A549 (cell line): ENCODE data around the gene GMPR. TPM values are rescaled to one million over a fixed set of nuclear protein-coding genes. Genes with fewer than 3 reads are reported as not detected.
A peak's percentile ranks its signal among the peaks of the same experiment; 100 is the strongest.

Experiments used
- ATAC-seq, 2 experiments: fragments of 200-7000 bp in 1 of 2; fragments of >200 bp in 1 of 2; cut with Nextera tagmentation in 1 of 2; cut with Tn5 transposase in 1 of 2; 3 replicates each; pipeline versions ENCODE4 v1.8.0 to v1.9.1; 2018 to 2020; ENCODE audit warnings: mild to moderate bottlenecking in 1 of 2, moderate library complexity in 1 of 2
- CTCF ChIA-PET: fragments of 300-600 bp; sonication (Branson Sonifier 250); formaldehyde crosslinking; extraction: SDS; loops from one replicate; lab custom pipeline; 2021; ENCODE audit warnings: antibody characterized with exemption, inconsistent platforms; lab: Yijun Ruan, JAX
- POLR2A ChIA-PET: fragments of 350-600 bp; formaldehyde crosslinking; extraction: SDS; loops from one replicate; lab custom pipeline; 2021; ENCODE audit warnings: antibody characterized with exemption, inconsistent platforms; lab: Yijun Ruan, JAX
- DNase-seq, 2 experiments: peaks; one replicate each; pipeline versions ENCODE4 v3.0.0 to v3.0.0-alpha.2; 2011 to 2016; ENCODE audit warnings: low read depth in 1 of 2, low spot score in 1 of 2
- FAIRE-seq: peaks from 2 replicates; lab custom pipeline; 2011; peaks lifted over from hg19 to GRCh38; lab: Jason Lieb, UNC
- H3K27ac ChIP-seq, 2 experiments: fragments of >200 bp; sonication (Bioruptor Twin); formaldehyde crosslinking; 3 replicates each; pipeline ENCODE4 v1.5.1; 2016 to 2017
- H3K4me1 ChIP-seq: fragments of >200 bp; sonication (Bioruptor Twin); formaldehyde crosslinking; 3 replicates; pipeline ENCODE4 v1.6.1; 2016
- H3K4me2 ChIP-seq: fragments of >200 bp; sonication (Bioruptor Twin); formaldehyde crosslinking; 3 replicates; pipeline ENCODE4 v1.6.1; 2016
- H3K4me3 ChIP-seq: fragments of >200 bp; sonication (Bioruptor Twin); formaldehyde crosslinking; 3 replicates; pipeline ENCODE4 v1.5.1; 2016
- H3K9me3 ChIP-seq: fragments of >200 bp; sonication (Bioruptor Twin); formaldehyde crosslinking; 3 replicates; pipeline ENCODE4 v1.6.1; 2016
- CEBPB ChIP-seq, 2 experiments: fragments of >200 bp in 1 of 2; sonication (Bioruptor Twin) in 1 of 2; formaldehyde crosslinking in 1 of 2; IDR thresholded peaks; 2 replicates each; pipeline ENCODE4 v1.6.1; 2012 to 2016
- ESRRA ChIP-seq: fragments of 150-350 bp; IDR thresholded peaks from 2 replicates; pipeline ENCODE4 v1.6.1; 2014; ENCODE audit warnings: mild to moderate bottlenecking, low read length, borderline replicate concordance
- GATA3 ChIP-seq: IDR thresholded peaks from 2 replicates; pipeline ENCODE4 v1.6.1; 2012; ENCODE audit warnings: borderline replicate concordance
- HDAC2 ChIP-seq: fragments of 200-600 bp; sonication (generic); IDR thresholded peaks from 2 replicates; pipeline ENCODE4 v1.6.1; 2016
- HOXB13 ChIP-seq: fragments of 250-450 bp; sonication (Bioruptor Pico); IDR thresholded peaks from 2 replicates; pipeline ENCODE4 v1.5.0; 2020; ENCODE audit warnings: low read depth, mild to moderate bottlenecking, moderate library complexity
- JUNB ChIP-seq: fragments of >200 bp; sonication (Bioruptor Twin); formaldehyde crosslinking; IDR thresholded peaks from 2 replicates; pipeline ENCODE4 v1.6.1; 2016
- KDM5A ChIP-seq: fragments of 200-600 bp; sonication (generic); IDR thresholded peaks from 2 replicates; pipeline ENCODE4 v1.6.1; 2016; ENCODE audit warnings: antibody characterized with exemption, mild to moderate bottlenecking
- MAFK ChIP-seq: fragments of 450-650 bp; IDR thresholded peaks from 2 replicates; pipeline ENCODE4 v1.6.1; 2014; ENCODE audit not compliant: partially characterized antibody
- MAZ ChIP-seq: fragments of 150-350 bp; IDR thresholded peaks from 2 replicates; pipeline ENCODE4 v1.6.1; 2014; ENCODE audit warnings: antibody characterized with exemption, low read depth, low read length, borderline replicate concordance
- NPAS2 ChIP-seq: fragments of 250-450 bp; sonication (Bioruptor Pico); IDR thresholded peaks from 2 replicates; pipeline ENCODE4 v1.8.0; 2022; ENCODE audit warnings: mild to moderate bottlenecking, moderate library complexity, borderline replicate concordance
- PHF8 ChIP-seq: fragments of 200-600 bp; sonication (generic); IDR thresholded peaks from 2 replicates; pipeline ENCODE4 v1.6.1; 2016; ENCODE audit warnings: low read depth, mild to moderate bottlenecking, antibody characterized with exemption, moderate library complexity, borderline replicate concordance
- RARB ChIP-seq: fragments of 250-450 bp; sonication (Bioruptor Pico); IDR thresholded peaks from 2 replicates; pipeline ENCODE4 v1.8.0; 2021; ENCODE audit warnings: mild to moderate bottlenecking, moderate library complexity
- RCOR1 ChIP-seq: fragments of 150-350 bp; IDR thresholded peaks from 2 replicates; pipeline ENCODE4 v1.6.1; 2014; ENCODE audit warnings: antibody characterized with exemption, low read length, low read depth
- RNF2 ChIP-seq: fragments of 200-600 bp; sonication (generic); IDR thresholded peaks from 2 replicates; pipeline ENCODE4 v1.6.1; 2016; ENCODE audit warnings: low read depth, mild to moderate bottlenecking, antibody characterized with exemption, moderate library complexity, borderline replicate concordance
- SREBF2 ChIP-seq: fragments of 450-650 bp; IDR thresholded peaks from 2 replicates; pipeline ENCODE4 v1.6.1; 2014; ENCODE audit warnings: mild to moderate bottlenecking, moderate library complexity
- TP53 ChIP-seq: fragments of 250-450 bp; sonication (Bioruptor Pico); IDR thresholded peaks from 2 replicates; pipeline ENCODE4 v1.5.0; 2021; ENCODE audit warnings: mild to moderate bottlenecking, moderate library complexity
- ZFP36 ChIP-seq: fragments of 450-650 bp; IDR thresholded peaks from 2 replicates; pipeline ENCODE4 v1.6.1; 2014; ENCODE audit warnings: borderline replicate concordance; ENCODE audit not compliant: partially characterized antibody
- ZSCAN20 ChIP-seq: fragments of 250-450 bp; sonication (Bioruptor Pico); IDR thresholded peaks from 2 replicates; pipeline ENCODE4 v1.8.0; 2022; ENCODE audit warnings: mild to moderate bottlenecking, moderate library complexity
- WGBS: methylation state at CpG from one replicate; pipeline ENCODE4 v1.1.6; 2017; ENCODE audit errors: missing lambda C conversion rate; 5-methylcytosine and 5-hydroxymethylcytosine counted together
- polyA plus RNA-seq, 4 experiments: library from polyadenylated mRNA; depleted of rRNA in 3 of 4; stranded (reverse); fragments of >200 nt; fragmentation: RNase III in 1 of 4; extraction: RNeasy Plus Mini Kit Qiagen cat#74134 plus additional on column Dnase treatment in 1 of 4; gene quantifications; 2 replicates in 3 of 4; 3 replicates in 1 of 4; pipeline ENCODE4 v1.2.3, GENCODE V29; 2011 to 2017
- TF ChIP-seq, protein P1 (sequence below): fragments of 250-450 bp; sonication (Bioruptor Pico); IDR thresholded peaks from 2 replicates; pipeline ENCODE4 v1.5.0; 2020; ENCODE audit warnings: low read depth, mild to moderate bottlenecking, moderate library complexity
- TF ChIP-seq, protein P2 (sequence below): IDR thresholded peaks from 2 replicates; pipeline ENCODE4 v1.6.1; 2012; ENCODE audit warnings: low read depth, borderline replicate concordance
- TF ChIP-seq, protein P3 (sequence below): IDR thresholded peaks from 2 replicates; pipeline ENCODE4 v1.6.1; 2012
- TF ChIP-seq, protein P4 (sequence below): fragments of 150-350 bp; IDR thresholded peaks from 2 replicates; pipeline ENCODE4 v1.6.1; 2014; ENCODE audit warnings: low read depth, mild to moderate bottlenecking, low read length

GMPR gene
- polyA plus RNA-seq, 2 of the 4 experiments (the other 2 are of a cell fraction), result 0.23 to 0.34 TPM

DNA sequence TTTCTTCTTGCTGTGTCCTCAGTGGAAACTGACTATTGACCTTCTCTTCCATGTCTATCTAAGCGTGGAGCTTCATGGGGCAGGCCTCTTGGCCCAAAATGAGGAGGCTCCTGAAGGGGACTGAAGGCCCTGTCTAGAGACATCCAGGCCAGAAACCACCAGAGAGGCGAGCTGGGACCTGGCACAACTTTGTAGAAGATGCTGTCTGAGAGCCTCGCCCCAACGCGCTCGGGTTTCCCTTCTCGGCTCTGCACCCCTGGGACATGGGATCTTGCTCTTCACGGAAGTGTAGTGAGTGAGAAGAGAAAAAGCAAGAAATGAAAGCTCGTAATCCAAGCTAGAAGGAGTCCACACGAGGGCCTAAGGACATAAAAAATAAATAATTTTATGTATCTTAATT, 96.8 kb downstream of the GMPR start:
- TF ChIP-seq HDAC2 (no peak), CEBPB (IDR thresholded peaks at IDR 0.05) (no peak)
- POLR2A ChIA-PET, result no interaction called here
- peak overlapping the region; percentile 38 to 76; a peak in 5 of 6 replicates for H3K27ac ChIP-seq
- CTCF ChIA-PET, result interaction anchor here (1.2 to 6.4 kb wide), 3 partner anchors 10 to 428 kb away, joined by 3 to 46 read pairs (median 19); no protein-coding TSS in a partner anchor
- H3K9me3 ChIP-seq, result no peaks in the 10 kb centered on the region
- H3K4me3 ChIP-seq, result no peak overlapping the region
- H3K4me1 ChIP-seq, result peaks cover 60% of the 10 kb centered on the region
- ATAC-seq (no peak), FAIRE-seq (no peak), DNase-seq (no peak)
- H3K4me2 ChIP-seq, result peak overlapping the region; percentile 34
- WGBS, result 84% methylated on average over 10 of the region's 10 CpGs

DNA sequence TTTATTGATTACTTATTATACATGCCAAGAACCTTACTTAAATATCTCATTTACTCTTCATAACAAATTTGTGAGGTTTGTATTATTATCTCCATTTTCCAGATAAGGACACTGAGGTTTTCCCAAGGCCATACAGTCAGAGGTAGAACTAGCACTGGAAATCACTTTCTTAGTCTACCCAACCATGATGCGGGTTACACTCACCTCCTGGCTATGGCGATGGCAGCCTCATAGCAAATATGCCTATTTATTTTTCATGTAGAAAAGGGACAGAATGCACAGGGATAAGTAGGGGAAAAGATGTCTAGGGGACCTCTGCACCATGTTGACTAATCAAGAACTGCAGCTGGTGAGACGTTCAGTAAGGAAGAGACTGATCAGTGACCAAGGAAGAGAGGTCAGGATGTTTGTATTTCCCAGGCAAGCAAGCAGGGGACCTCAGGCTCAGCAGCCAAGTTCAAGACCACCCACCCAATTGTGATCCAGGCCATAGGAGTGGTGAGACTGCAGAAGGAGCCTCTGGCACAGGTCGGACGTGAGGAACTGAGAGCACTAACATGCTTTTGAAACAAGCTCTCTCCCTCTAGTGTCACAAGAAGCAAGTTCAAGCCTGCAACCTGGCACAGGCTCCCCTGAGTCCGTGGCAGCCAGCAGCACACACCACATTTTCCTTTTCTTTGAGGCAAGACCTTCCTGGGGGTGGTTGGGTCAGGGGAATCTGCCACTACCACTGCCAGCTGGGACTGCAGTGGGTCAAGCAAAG, 97.8 kb downstream of the GMPR start:
- Histone ChIP-seq H3K4me1 (peaks cover 60% of the 10 kb centered on the region), H3K4me3 (no peak overlapping the region), H3K4me2 (no peak overlapping the region), H3K27ac (0 out of 6 replicates have a peak overlapping the region, but pooled peaks of 1 of the 2 experiments have one; percentile 17)
- POLR2A ChIA-PET, result no interaction called here
- ATAC-seq (no peak), FAIRE-seq (no peak)
- TF ChIP-seq, protein P1, sequence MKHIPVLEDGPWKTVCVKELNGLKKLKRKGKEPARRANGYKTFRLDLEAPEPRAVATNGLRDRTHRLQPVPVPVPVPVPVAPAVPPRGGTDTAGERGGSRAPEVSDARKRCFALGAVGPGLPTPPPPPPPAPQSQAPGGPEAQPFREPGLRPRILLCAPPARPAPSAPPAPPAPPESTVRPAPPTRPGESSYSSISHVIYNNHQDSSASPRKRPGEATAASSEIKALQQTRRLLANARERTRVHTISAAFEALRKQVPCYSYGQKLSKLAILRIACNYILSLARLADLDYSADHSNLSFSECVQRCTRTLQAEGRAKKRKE (CRISPR knock-in tag), result no peak
- no peak for TF ChIP-seq KDM5A
- no peak for TF ChIP-seq HOXB13 (CRISPR knock-in tag)
- TF ChIP-seq NPAS2 (CRISPR knock-in tag), result no peak
- TF ChIP-seq RNF2, result no peak
- TF ChIP-seq TP53 (CRISPR knock-in tag), result no peak
- TF ChIP-seq, protein P2, sequence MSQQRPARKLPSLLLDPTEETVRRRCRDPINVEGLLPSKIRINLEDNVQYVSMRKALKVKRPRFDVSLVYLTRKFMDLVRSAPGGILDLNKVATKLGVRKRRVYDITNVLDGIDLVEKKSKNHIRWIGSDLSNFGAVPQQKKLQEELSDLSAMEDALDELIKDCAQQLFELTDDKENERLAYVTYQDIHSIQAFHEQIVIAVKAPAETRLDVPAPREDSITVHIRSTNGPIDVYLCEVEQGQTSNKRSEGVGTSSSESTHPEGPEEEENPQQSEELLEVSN, result no peak
- TF ChIP-seq SREBF2, result no peak
- no peak for TF ChIP-seq GATA3
- TF ChIP-seq PHF8, result no peak
- TF ChIP-seq, protein P3, sequence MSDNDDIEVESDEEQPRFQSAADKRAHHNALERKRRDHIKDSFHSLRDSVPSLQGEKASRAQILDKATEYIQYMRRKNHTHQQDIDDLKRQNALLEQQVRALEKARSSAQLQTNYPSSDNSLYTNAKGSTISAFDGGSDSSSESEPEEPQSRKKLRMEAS, result no peak
- TF ChIP-seq RARB (CRISPR knock-in tag), result no peak
- TF ChIP-seq ZFP36, result no peak
- TF ChIP-seq, all 56 proteins: peak for 0
- no peaks in the 10 kb centered on the region for H3K9me3 ChIP-seq
- DNase-seq, result no peak
- 95% methylated on average over 6 of the region's 6 CpGs for WGBS
- CTCF ChIA-PET, result interaction anchor here (6.4 kb wide), 1 partner anchor 74 kb away, joined by 46 read pairs; no protein-coding TSS in a partner anchor

DNA sequence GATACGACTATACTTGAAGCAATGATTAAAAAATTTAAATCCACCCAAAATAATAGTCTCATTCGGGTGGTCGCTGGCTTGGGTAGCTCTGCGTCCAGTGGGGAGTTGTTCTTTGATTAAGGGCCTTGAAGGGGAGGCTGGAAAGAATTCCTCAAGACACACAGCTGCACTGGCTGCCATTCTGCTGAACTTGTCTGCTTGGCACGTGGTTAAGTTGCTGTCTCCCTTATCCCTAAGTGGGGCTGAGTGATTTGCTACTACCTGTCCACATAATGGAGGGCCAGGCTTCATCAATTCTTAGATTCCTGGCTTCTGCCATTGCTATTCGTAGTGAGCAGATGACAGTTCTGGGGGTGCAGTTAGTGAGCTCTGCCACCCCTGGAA, 98.5 kb downstream of the GMPR start:
- FAIRE-seq (no peak), DNase-seq (no peak), ATAC-seq (no peak)
- Histone ChIP-seq H3K4me2 (no peak overlapping the region), H3K4me3 (no peak overlapping the region), H3K9me3 (no peaks in the 10 kb centered on the region), H3K27ac (peak overlapping the region in 1 of 2 experiments; percentile 49; a peak in 2 of 6 replicates), H3K4me1 (peaks cover 57% of the 10 kb centered on the region)
- no peak for TF ChIP-seq ESRRA
- TF ChIP-seq MAZ, result no peak
- no peak for TF ChIP-seq JUNB
- no peak for TF ChIP-seq SREBF2
- TF ChIP-seq RCOR1, result no peak
- no peak for TF ChIP-seq NPAS2 (CRISPR knock-in tag)
- no peak for TF ChIP-seq MAFK
- no peak for TF ChIP-seq ZSCAN20 (CRISPR knock-in tag)
- TF ChIP-seq, protein P4, sequence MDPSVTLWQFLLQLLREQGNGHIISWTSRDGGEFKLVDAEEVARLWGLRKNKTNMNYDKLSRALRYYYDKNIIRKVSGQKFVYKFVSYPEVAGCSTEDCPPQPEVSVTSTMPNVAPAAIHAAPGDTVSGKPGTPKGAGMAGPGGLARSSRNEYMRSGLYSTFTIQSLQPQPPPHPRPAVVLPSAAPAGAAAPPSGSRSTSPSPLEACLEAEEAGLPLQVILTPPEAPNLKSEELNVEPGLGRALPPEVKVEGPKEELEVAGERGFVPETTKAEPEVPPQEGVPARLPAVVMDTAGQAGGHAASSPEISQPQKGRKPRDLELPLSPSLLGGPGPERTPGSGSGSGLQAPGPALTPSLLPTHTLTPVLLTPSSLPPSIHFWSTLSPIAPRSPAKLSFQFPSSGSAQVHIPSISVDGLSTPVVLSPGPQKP, result no peak
- WGBS, result 81% methylated on average over 6 of the region's 6 CpGs
- POLR2A ChIA-PET, result interaction anchor here (0.6 kb wide), 1 partner anchor 758 kb away, joined by 3 read pairs; no protein-coding TSS in a partner anchor
- CTCF ChIA-PET, result interaction anchor here (1.1 kb wide), 1 partner anchor 73 kb away, joined by 4 read pairs; no protein-coding TSS in a partner anchor
